NCI-H345 treated with DMSO at 0.1 percent for 48 hours (cell line): ENCODE data around the gene FBXL13.
"Not testable (repeated sequence)": the region's sequence is repeated elsewhere in the genome, so short reads cannot be mapped to it uniquely, and the experiment has no call there.

Source experiments
- DNase-seq: peaks from one replicate; lab custom pipeline; 2025; ENCODE audit not compliant: unreplicated experiment; lab: John Stamatoyannopoulos, UW

The FBXL13 gene

DNA sequence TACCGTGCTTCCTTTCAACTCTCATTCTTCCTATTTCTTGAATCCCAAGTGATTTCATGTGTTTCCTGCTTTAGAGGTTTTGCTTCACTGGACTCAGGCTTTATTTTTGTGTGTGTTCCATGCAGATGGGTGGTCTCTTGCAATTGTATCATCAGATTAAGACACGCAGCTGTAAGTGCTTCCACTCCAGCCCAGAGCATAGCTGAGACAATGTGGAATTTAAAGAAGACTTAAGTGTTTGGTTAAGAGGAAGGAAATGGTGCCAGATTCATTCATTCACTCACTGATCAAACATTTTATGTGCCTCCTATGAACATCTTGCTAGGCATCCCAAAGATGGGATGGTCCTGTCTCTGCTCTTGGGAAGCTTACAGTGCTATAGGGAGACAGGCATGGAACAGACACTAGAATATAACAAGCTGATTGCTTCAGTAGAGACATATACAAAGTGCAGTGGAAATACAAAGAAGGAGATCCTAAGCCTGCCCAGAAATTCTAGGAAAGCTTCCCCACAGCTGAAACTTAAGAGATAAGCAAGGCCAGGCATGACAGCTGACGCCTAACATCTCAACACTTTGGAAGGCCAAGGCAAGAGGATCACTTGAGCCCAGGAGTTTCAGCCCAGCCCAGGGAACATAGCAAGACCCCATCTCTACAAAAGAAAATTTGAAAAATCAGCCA lies 207.9 kb downstream of the FBXL13 start:
- DNase-seq: no peak

DNA sequence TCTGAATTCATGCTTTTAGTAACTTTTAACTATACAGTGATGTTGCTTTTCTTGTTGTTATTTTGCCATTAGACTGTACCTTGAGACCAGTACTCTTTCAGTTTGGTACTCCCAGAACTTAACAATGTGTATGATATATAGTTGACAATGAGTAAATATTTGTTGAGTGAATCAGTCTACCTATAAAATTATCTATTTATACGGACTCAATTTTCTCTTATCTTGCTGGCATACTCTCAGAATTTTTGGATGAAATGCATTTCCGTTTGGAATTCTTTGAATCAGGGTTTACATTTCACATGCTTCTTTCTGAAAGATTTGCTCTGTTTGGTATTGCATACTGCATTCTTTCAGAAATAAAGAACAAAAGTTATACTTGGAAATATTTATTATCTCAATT lies 209.6 kb downstream of the FBXL13 start:
- no peak for DNase-seq

DNA sequence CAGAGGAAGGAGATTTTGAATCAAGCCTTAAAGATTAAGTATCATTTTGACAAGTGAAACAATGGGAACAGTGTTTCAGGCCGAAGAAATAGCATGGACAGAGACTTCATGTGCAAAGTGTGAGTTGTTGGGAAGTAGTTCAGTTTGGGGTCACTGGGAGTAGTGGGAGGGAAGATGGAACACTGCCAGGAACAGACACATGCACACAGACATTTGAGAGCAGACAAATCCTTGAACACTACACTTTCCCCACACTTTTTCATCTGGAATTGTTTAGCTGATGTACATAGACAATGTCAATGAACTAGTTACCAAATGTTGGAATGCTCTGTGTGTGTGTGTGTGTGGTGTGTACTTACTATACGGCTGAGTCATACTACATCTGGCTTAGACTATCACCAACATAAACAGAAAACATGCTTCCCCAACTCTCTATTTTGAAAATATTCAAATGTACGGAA lies 214.2 kb downstream of the FBXL13 start:
- DNase-seq: no peak

DNA sequence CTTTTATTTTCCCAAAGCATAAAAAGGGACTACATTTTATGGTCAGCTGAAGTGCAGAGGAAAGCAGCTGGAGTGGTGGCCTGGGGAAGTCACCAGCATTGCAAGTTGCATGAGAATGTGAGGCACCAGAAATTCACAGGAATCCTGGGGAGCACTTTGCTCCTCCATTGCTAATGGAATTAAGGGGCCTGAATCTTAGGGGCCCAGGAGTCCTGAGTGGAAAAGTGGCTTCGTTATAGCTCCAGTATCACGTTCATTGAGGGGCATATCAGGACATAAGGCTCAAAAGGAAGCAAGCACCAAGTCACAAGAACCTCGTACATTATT lies 214.8 kb downstream of the FBXL13 start:
- no peak for DNase-seq

DNA sequence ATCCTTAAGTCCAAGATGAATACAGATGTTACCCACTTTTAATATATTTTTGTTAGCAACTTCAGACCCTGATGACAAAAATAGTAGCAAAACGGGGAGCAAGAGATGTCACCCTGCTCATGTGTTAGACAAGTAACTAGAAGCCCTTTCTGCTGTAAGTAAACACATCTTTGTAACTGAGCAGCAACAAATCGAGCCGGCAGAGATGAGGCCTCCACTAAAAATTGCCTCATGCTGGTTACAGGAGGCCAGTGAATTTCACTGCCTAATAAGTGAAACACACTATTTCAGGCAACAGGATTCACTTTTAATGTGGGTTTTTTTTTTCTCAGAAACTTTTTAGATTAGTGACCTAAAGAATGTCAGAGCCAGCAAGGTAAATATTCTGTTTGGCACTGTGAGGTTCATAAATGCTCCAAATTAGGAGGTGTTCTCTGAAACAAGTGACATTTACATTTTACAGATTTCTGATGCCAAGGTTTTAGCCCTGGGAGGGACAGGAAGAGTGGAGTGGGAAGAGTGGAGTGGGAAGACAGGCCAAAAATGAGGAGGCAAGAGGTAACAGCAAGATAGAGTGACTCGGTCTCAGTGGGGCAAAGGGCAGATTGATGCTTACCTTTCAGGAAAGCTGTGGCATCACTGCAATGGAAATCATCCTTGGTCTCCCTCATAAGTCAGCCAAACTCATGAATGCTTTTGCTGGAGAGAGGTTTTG lies 215.4 kb downstream of the FBXL13 start:
- DNase-seq: no peak

DNA sequence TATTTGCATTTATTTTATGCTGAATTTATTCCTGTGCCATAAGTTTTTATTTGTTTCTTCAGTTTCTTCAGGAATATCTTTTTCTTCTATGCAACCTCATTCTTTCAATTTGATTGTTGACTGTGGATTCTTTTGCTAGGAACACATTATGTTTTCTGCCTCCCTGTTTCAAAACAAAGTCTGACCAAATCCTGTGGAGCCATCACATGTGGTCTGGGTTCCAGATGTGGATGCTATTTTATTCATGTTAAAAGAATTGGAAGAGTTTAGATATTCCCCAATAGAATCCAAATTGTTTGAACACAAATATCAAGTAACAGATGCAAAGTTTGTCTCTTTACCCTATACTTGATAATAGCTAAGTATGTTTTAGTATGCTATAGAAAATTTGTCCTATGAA lies 218.6 kb downstream of the FBXL13 start:
- no peak for DNase-seq

DNA sequence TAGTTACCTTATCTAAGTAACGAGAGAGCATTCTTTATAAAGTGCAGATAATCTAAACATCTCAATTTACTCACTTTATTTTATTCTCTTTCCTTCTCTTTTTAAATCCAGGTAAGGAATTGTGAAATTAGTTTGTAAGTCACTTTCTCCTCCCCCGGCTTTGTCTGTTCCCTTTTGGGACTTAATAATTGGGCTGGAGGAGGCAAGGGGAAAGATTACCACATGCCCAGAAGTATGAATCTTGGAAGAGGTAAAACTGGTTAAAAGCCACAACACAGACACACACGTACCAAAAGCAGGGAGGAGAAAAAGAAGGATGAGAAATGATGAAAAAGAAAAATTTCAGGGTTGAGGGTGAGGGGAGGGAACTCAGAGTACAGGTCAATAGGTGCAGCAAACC lies 225.1 kb downstream of the FBXL13 start:
- DNase-seq: no peak

DNA sequence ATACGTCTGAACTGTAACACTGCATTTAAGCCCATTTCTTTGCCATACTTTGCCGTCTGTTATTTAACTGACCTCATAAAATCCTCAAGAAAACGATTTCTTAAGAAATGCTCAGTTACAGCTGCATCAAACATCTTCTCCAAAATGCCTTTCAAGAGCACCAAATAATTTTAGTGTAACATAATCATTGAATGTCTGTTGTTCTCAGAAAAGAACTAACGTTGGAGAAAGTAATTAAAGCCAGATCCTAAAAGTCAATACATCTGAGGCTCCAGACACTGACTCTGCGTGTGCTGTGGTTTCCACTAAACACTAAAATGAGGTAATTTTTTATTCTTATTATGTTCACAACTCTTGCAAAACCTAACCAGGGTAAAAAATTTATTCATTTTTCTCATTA lies 225.5 kb downstream of the FBXL13 start:
- DNase-seq: no peak

DNA sequence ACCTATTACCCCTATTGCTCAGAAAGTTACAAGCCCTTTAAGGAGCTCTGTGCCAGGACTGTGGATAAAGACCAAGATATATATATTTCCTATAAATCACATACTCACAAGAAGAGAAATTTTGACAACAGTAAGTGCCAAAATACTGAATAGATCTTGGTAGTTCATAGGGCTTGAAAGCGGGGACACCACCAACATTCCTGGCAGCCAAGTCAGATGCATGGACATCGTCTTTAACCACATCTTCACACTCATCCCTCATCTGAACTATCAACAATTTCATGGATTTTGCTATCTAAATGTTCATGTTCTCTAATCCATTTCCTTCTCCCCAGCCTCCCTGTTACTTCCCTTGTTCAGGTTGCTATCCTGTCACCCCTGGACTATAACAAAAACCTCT lies 229.2 kb downstream of the FBXL13 start:
- DNase-seq: no peak

DNA sequence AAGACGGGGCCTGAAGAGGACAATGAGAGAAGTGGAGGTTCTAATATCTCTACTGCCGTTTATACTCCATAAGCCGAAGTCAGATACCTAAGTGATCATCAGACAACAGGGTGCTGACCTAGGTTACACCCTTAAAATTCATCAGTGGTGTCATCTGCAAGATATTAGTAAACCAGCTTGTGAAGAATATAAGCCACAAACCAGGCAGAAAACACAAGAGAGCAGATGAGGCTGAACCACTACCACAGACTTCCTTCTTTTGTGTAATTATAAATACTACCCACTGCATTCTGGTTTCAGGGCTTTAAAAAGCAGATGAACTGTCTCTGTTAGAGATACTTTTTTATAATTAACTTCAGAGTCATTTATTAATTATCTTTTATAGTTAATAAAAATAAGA lies 230.7 kb downstream of the FBXL13 start:
- no peak for DNase-seq

DNA sequence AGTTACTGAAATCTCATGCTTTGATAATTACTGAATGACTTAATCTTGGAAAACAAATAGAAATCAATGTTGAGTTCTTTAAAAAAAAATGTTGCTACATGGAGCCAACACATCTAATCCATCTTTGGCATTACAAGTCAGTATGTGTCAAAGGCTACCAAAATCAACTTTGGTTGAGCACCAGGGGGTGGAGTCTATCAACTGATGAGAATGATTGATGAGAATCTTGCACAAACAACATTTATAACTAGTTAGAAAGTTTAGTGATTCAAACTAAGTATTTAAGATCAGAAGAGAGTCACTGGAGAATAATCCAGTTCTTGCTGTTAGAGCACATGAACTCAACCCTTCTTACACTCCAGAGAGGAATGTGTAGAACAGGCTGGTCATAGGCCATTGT lies 232.3 kb downstream of the FBXL13 start:
- no peak for DNase-seq

DNA sequence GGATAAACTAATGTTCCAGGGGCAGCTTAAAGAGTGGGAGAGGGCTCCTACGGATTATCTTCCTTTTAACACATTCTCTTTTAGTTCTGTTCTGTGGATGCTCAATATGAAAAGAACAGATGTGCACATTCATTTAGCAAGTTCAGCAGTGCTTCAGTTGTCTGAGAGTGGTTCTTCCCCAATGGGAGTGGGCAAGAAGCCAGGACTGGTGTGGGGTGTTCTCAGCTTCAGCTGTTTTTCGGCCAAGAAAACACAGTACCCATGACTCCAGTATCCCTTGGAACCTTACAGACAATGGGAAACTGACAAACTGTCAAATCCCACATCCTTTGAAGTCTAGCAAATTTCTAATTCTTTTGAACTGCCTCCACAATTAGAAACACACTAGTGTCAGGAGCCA lies 233.3 kb downstream of the FBXL13 start:
- DNase-seq: no peak

DNA sequence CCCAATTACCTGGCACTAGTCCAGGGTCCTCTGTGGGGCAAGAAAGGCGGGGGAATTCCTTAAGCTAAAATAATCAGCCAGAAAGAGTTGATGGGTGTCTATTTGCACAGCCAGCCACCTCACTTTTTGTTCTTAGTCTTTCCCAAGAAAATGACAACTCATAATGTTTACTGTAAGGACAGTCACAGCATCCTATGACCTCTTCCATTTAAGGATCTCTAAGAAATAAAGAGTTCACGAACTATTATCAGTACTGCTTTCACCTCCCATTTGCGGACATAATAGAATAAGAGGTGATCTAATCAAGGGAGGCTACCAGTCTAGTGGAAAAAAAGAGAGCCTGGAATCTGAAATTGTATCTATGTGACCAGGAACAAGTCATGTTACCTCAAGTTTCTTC lies 234.2 kb downstream of the FBXL13 start:
- no peak for DNase-seq

DNA sequence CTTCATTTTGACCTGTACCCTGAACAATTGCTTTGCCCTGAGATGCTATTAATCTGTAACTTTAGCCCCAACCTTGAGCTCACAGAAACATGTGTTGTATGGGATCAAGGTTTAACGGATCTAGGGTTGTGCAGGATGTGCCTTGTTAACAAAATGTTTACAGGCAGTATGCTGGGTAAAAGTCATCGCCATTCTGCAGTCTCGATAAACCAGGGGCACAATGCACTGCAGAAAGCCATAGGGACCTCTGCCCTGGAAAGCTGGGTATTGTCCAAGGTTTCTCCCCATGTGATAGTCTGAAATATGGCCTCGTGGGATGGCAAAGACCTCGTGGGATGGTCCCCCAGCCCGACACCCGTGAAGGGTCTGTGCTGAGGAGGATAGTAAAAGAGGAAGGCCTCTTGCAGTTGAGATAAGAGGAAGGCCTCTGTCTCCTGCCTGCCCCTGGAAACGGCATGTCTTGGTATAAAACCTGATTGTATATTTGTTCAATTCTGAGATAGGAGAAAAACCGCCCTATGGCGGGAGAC lies 236.0 kb downstream of the FBXL13 start:
- not testable (repeated sequence) for DNase-seq

DNA sequence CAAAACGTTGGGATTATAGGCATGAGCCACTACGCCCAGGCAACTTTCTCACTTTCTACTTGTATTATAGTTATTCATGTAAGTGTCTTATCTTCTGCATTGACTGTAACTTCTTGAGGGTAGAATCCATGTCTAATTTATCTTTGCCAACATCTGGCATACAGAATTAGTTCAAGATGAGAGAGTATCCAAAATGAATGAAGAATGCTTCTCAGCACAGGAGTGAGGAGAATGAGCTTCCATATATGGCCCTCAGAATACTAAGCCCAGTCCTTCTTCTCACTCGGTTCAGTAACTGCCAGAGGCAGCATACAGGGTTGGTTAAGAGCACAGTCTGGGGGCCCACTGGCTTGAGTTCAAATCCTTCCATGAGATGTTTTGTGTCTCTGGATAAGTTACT lies 236.8 kb downstream of the FBXL13 start:
- no peak for DNase-seq

DNA sequence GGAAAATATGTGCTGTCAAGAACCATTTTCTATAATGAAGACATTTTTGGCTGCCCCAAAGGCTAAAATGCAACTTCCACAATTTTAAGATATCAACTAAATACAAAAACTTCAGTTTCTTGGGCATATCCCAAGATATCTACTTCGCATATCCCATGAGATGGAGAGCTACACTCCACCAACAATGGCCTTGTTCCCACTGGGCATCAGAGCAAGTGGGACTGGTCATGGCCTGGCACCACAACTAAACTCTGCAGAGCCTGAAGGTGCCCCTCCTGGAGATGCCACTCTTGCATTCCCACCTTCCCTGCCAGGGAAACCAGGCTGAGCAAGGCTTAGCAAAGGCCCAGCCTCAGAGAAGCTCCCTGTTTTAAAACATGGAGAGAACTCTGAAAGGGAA lies 237.6 kb downstream of the FBXL13 start:
- DNase-seq: no peak

DNA sequence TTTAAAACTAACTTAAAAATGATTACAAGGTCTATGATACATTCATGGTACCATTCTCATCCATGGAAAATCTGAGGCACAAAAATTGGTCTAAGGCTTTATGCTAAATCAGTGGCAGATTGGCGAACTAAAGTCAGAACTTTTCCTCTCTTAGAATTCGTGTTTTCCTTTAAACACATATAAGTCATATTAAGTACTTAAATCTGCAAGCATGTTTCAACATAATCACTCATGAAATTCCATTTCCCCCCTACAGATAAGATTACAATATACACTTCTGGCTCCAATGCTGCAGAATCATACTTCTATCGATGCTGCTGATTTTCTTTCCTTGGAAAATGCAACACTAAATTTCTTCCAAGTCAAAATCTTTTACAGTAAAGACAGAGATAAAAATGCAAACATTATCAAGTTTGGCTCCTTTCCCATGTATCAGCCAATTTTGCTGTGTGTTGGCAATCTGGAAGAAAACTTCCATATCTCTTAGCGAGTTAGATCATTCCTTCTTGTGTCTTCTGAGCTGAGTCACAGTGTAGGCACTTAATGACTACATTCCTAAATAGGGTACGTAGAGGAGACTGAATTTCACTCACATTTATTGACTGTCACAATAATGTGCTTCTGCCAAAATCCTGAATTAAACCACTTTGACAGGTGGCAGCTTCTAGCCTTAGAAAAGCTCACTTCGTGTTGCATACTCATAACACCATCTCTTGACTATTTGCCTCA lies 238.2 kb downstream of the FBXL13 start:
- DNase-seq: no peak

DNA sequence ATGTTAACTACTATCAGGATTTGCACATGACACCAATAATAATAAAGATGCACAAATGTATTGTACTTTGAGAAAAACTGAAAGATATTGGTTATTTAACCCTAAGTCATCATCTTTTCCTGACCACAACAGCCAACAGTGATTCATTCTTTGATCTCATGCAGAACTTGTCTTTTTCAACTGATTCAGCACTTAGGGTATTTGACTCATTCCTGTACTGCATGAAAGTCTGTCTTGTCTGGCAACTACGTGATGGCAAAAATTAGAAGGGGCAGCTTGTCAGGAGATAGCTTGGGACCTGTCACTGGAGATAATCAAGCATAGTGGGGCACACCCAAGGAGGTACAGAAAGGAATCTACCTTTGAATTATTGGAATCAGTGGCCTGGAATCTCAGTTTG lies 239.6 kb downstream of the FBXL13 start:
- no peak for DNase-seq

DNA sequence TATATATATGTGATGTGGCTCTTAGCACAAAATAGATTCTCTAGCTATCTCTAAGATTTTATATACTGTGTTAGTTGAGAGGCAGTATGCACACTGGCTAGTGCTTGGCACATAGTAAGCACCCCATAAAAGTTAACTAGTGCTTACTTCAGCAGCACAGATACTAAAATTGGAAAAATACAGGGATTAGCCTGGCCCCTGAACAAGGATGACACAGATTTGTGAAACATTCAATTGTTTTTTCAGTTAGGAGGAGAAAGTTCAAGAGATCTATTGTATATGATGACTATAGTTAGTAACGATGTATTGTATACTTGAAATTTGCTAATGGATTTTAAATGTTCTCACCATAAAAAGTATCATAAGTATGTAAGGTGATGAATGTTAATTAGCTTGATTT lies 240.1 kb downstream of the FBXL13 start:
- DNase-seq: no peak

DNA sequence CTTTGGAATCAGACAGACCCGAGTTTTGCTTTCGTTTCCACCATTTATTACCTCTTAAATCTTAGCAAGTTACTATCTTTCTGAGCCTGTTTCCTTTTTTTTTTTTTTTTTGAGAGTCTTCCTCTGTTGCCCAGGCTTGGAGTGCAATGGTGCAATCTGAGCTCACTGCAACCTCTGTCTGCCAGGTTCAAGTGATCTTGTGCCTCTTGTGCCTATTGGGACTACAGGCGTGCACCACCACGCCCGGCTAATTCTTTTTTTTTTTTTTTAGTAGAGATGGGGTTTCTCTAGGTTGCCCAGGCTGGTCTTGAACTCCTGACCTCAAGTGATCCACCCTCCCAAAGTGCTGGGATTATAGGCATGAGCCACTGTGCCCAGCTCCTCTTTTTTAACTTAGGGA lies 241.3 kb downstream of the FBXL13 start:
- no peak for DNase-seq

DNA sequence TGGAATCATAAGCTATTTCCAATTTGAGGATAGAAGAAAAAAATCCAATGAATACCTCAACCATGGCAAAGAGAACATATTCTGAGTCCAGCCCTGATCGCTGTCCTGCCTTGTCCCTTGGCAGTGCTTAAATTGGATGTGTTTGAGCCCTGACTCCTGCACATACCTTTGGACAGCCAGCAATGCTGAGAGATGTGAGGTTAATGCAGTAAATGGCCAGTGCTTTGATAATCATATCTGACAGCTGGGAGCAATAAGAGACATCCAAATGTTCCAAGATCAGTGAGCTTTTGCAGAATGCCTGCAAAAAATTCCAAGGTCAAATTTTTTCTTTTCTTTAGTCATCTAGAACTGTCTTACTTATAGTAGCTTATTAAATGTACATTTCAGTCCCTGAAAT lies 241.9 kb downstream of the FBXL13 start:
- no peak for DNase-seq

DNA sequence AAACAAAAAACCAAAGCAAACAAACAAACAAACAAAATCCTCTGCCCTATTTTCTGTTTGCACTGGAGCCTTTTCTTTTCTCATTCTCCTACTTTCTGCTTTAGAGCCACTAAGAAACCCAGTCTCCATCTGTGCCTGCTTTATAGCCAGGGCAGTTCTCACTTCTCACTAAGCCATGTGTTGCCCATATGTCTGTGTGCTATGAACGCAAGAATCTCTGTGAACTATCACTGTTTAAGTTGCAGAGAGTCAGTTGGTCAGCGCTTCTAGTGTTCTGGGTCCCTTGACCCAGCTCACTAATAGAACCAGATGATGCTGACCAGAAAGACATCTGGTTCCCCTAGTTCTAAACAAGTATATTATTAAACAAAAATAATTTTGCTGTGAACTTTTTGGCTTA lies 244.4 kb downstream of the FBXL13 start:
- no peak for DNase-seq
